CD14-positive monocyte (primary cell): Measurements from ENCODE around the gene ZNF804B. TPM values are rescaled to one million over a fixed set of nuclear protein-coding genes. Genes with fewer than 3 reads are reported as not detected.

ENCODE experiments used
- DNase-seq, 3 donors: peaks; one replicate each; pipeline ENCODE4 v3.0.0-alpha.2; 2011 to 2022
- H2AFZ ChIP-seq: 2 replicates; pipeline ENCODE4 v1.6.0; 2012; ENCODE audit warnings: mild to moderate bottlenecking, low read depth, low read length, inconsistent platforms; ENCODE audit not compliant: insufficient read depth, poor library complexity, severe bottlenecking
- H3K27ac ChIP-seq, 2 donors: 1 replicate in 1 of 2; 2 replicates in 1 of 2; pipeline ENCODE4 v1.5.1; 2012 to 2013; ENCODE audit warnings: low read length in 2 of 2, control low read depth in 1 of 2, inconsistent platforms in 1 of 2, low read depth in 1 of 2, mild to moderate bottlenecking in 1 of 2
- H3K27me3 ChIP-seq, 2 donors: one replicate each; pipeline versions ENCODE4 v1.6.0 to v1.6.1; 2011 to 2013; ENCODE audit warnings: low read length in 2 of 2; ENCODE audit not compliant: control insufficient read depth in 2 of 2, insufficient read depth in 2 of 2
- H3K36me3 ChIP-seq, 2 donors: replicated peaks in 1 of 2; 1 replicate in 1 of 2; 2 replicates in 1 of 2; pipeline versions ENCODE4 v1.5.1 to v1.6.1; 2012 to 2013; ENCODE audit warnings: low read length in 2 of 2, control low read depth in 1 of 2, inconsistent platforms in 1 of 2, mild to moderate bottlenecking in 1 of 2; ENCODE audit not compliant: insufficient read depth in 2 of 2, control insufficient read depth in 1 of 2
- H3K4me1 ChIP-seq, 2 donors: 1 replicate in 1 of 2; 2 replicates in 1 of 2; pipeline versions ENCODE4 v1.5.1 to v1.6.1; 2012 to 2013; ENCODE audit warnings: low read length in 2 of 2, control low read depth in 1 of 2, inconsistent platforms in 1 of 2, mild to moderate bottlenecking in 1 of 2, moderate library complexity in 1 of 2; ENCODE audit not compliant: insufficient read depth in 2 of 2, control insufficient read depth in 1 of 2
- H3K4me2 ChIP-seq: replicated peaks from 2 replicates; pipeline ENCODE3; 2012; ENCODE audit warnings: low read length, moderate library complexity, mild to moderate bottlenecking; ENCODE audit not compliant: poor library complexity, severe bottlenecking; ENCODE audit errors: extremely low read depth
- H3K4me3 ChIP-seq, 3 experiments: fragments of 200-600 bp in 1 of 3; sonication (generic) in 1 of 3; replicated peaks in 1 of 3; 1 replicate in 2 of 3; 2 replicates in 1 of 3; pipeline ENCODE4 v1.5.1; 2011 to 2013; ENCODE audit warnings: low read length in 3 of 3, mild to moderate bottlenecking in 3 of 3, control low read depth in 2 of 3, low read depth in 2 of 3, inconsistent platforms in 1 of 3, moderate library complexity in 1 of 3
- H3K79me2 ChIP-seq: 2 replicates; pipeline ENCODE4 v1.6.0; 2012; ENCODE audit warnings: mild to moderate bottlenecking, control low read depth, inconsistent platforms, low read length, moderate library complexity; ENCODE audit not compliant: insufficient read depth
- H3K9ac ChIP-seq: 2 replicates; pipeline ENCODE4 v1.6.0; 2017; ENCODE audit warnings: low read length, mild to moderate bottlenecking; ENCODE audit not compliant: insufficient read depth, poor library complexity, severe bottlenecking
- H3K9me3 ChIP-seq, 2 donors: replicated peaks in 1 of 2; 1 replicate in 1 of 2; 2 replicates in 1 of 2; pipeline versions ENCODE4 v1.5.1 to v1.6.1; 2012 to 2013; ENCODE audit warnings: low read length in 2 of 2, control low read depth in 1 of 2; ENCODE audit not compliant: control insufficient read depth in 1 of 2, insufficient read depth in 1 of 2
- H4K20me1 ChIP-seq: 2 replicates; pipeline ENCODE4 v1.6.0; 2012; ENCODE audit warnings: mild to moderate bottlenecking, low read length, control low read depth, moderate library complexity; ENCODE audit not compliant: insufficient read depth
- H3K27ac Mint-ChIP-seq, 7 donors: one replicate each; pipeline ENCODE4 v1.8.0; 2020; ENCODE audit warnings: mild to moderate bottlenecking in 7 of 7, mixed read lengths in 7 of 7, moderate library complexity in 6 of 7, inconsistent platforms in 2 of 7
- H3K27me3 Mint-ChIP-seq, 3 donors: one replicate each; pipeline ENCODE4 v1.8.0; 2021 to 2022; ENCODE audit warnings: low read depth in 3 of 3, mild to moderate bottlenecking in 3 of 3, mixed read lengths in 3 of 3, moderate library complexity in 3 of 3, inconsistent platforms in 1 of 3
- H3K36me3 Mint-ChIP-seq, 2 donors: one replicate each; pipeline ENCODE4 v1.8.0; 2020; ENCODE audit warnings: mixed read lengths in 2 of 2, inconsistent platforms in 1 of 2, mild to moderate bottlenecking in 1 of 2
- H3K4me1 Mint-ChIP-seq: one replicate; pipeline ENCODE4 v1.8.0; 2020; ENCODE audit warnings: mild to moderate bottlenecking, mixed read lengths
- H3K4me3 Mint-ChIP-seq, 2 donors: one replicate each; pipeline ENCODE4 v1.8.0; 2020; ENCODE audit warnings: mild to moderate bottlenecking in 2 of 2, mixed read lengths in 2 of 2, moderate library complexity in 1 of 2
- H3K9me3 Mint-ChIP-seq, 7 donors: one replicate each; pipeline ENCODE4 v1.8.0; 2020 to 2022; ENCODE audit warnings: mixed read lengths in 7 of 7, mild to moderate bottlenecking in 6 of 7, moderate library complexity in 6 of 7, inconsistent platforms in 2 of 7
- CTCF ChIP-seq: fragments of 200-600 bp; IDR thresholded peaks from one replicate; pipeline ENCODE4 v1.8.0; 2022; ENCODE audit warnings: antibody characterized with exemption, mild to moderate bottlenecking
- WGBS: methylation state at CpG from one replicate; pipeline ENCODE4 v1.1.5; 2013; ENCODE audit warnings: missing lambda C conversion rate; ENCODE audit not compliant: insufficient coverage; 5-methylcytosine and 5-hydroxymethylcytosine counted together
- intact Hi-C, 2 donors: fragments of 100-400 bp; cut with micrococcal nuclease; formaldehyde crosslinking; loops; one replicate each; pipeline versions ENCODE4 v1.15.0 to v1.15.1; 2023
- polyA plus RNA-seq, 3 donors: library from polyadenylated mRNA; depleted of rRNA in 1 of 3; unstranded in 2 of 3; stranded (reverse) in 1 of 3; fragments of 300-500 nt in 2 of 3; fragments of >200 nt in 1 of 3; fragmentation: Illumina TruSeq in 2 of 3; gene quantifications; 1 replicate in 2 of 3; 2 replicates in 1 of 3; pipeline ENCODE4 v1.2.3, GENCODE V29; 2012 to 2021

ZNF804B gene
- polyA plus RNA-seq, 3 donors = not detected

- DNase-seq = no peak
- Histone ChIP-seq H3K4me2 (no peak overlapping the region), H3K9ac (no peak overlapping the region), H3K79me2 (no peaks in the 10 kb centered on the region), H3K27ac (no peak overlapping the region), H3K27me3 (no peaks in the 10 kb centered on the region), H4K20me1 (no peaks in the 10 kb centered on the region), H3K9me3 (peaks cover 9 to 12% of the 10 kb centered on the region in 2 donors), H3K36me3 (no peaks in the 10 kb centered on the region), H2AFZ (no peak overlapping the region), H3K4me1 (no peaks in the 10 kb centered on the region), H3K4me3 (no peak overlapping the region)
- no peak overlapping the region for H3K27ac Mint-ChIP-seq
- no peaks in the 10 kb centered on the region for H3K36me3 Mint-ChIP-seq
- H3K27me3 Mint-ChIP-seq = no peaks in the 10 kb centered on the region
- no peak overlapping the region for H3K4me3 Mint-ChIP-seq
- intact Hi-C loops = no loop called here
- H3K4me1 Mint-ChIP-seq = no peaks in the 10 kb centered on the region
- H3K9me3 Mint-ChIP-seq = peaks cover 6 to 18% (median 13%) of the 10 kb centered on the region in 7 donors
- no CpG with 5 or more reads among the region's 3 CpGs for WGBS
- no peak for TF ChIP-seq CTCF
Observed at GRCh38 chr7:89049043-89049442, 289.5 kb downstream of the ZNF804B start.

- H3K4me3 ChIP-seq = no peak overlapping the region
- no peak overlapping the region for H3K4me2 ChIP-seq
- H3K4me3 Mint-ChIP-seq = no peak overlapping the region
- H3K9ac ChIP-seq = no peak overlapping the region
- no peaks in the 10 kb centered on the region for H3K36me3 Mint-ChIP-seq
- H3K9me3 ChIP-seq = no peaks in the 10 kb centered on the region
- H3K27me3 Mint-ChIP-seq = no peaks in the 10 kb centered on the region
- no peak for TF ChIP-seq CTCF
- H3K4me1 Mint-ChIP-seq = peaks cover 5% of the 10 kb centered on the region
- H3K79me2 ChIP-seq = no peaks in the 10 kb centered on the region
- H3K27ac ChIP-seq = no peak overlapping the region
- H3K4me1 ChIP-seq = no peaks in the 10 kb centered on the region
- no CpG with 5 or more reads among the region's 2 CpGs for WGBS
- no peak for DNase-seq
- no peaks in the 10 kb centered on the region for H4K20me1 ChIP-seq
- no peak overlapping the region for H3K27ac Mint-ChIP-seq
- peaks cover 0 to 2% (median 0%) of the 10 kb centered on the region in 7 donors for H3K9me3 Mint-ChIP-seq
- H2AFZ ChIP-seq = no peak overlapping the region
- intact Hi-C loops = no loop called here
- no peaks in the 10 kb centered on the region for H3K36me3 ChIP-seq
- no peaks in the 10 kb centered on the region for H3K27me3 ChIP-seq
Observed at GRCh38 chr7:89053130-89053529, 293.6 kb downstream of the ZNF804B start.
